Colonic mucosa (tissue), 4 donors: ENCODE data around the gene NCOA1. TPM values are rescaled to one million over a fixed set of nuclear protein-coding genes. Genes with fewer than 3 reads are reported as not detected.
A peak's percentile ranks its signal among the peaks of the same experiment; 100 is the strongest.

Experiments used
- DNase-seq: peaks from one replicate; pipeline ENCODE4 v3.0.0-alpha.2; 2020
- H3K27ac ChIP-seq: fragments of 200-600 bp; one replicate; pipeline ENCODE4 v1.8.0; 2021
- H3K27me3 ChIP-seq: fragments of 200-600 bp; one replicate; pipeline ENCODE4 v1.8.0; 2021
- H3K36me3 ChIP-seq: fragments of 200-600 bp; one replicate; pipeline ENCODE4 v1.8.0; 2021
- H3K4me1 ChIP-seq: fragments of 200-600 bp; one replicate; pipeline ENCODE4 v1.8.0; 2021; ENCODE audit warnings: mild to moderate bottlenecking
- H3K4me3 ChIP-seq: fragments of 200-600 bp; one replicate; pipeline ENCODE4 v1.8.0; 2021
- H3K9ac ChIP-seq, 2 donors: one replicate each; pipeline ENCODE4 v1.7.0; 2013; ENCODE audit warnings: control low read depth in 2 of 2, low read depth in 2 of 2, low read length in 2 of 2
- H3K9me3 ChIP-seq: fragments of 200-600 bp; one replicate; pipeline ENCODE4 v1.8.0; 2021
- CTCF ChIP-seq: fragments of 200-600 bp; IDR thresholded peaks from one replicate; pipeline ENCODE4 v1.8.0; 2022; ENCODE audit warnings: antibody characterized with exemption, mild to moderate bottlenecking
- intact Hi-C: fragments of 100-400 bp; cut with DNase I; formaldehyde crosslinking; loops from one replicate; pipeline ENCODE4 v1.14.1; 2022
- total RNA-seq, 2 donors: library from RNA; stranded (reverse); fragmentation: NEBNext Ultra II Directional in 1 of 2; extraction: Animal tissue kit (Norgen Biotek cat#: 25700) in 1 of 2; gene quantifications; one replicate each; pipeline ENCODE4 v1.2.1, GENCODE V29; 2021
- donor health status: healthy.
- donor health status: DM: no; HTN: no; CAD: no.
- donor health status: DM: no; HTN: no; CAD: no.

The NCOA1 gene
- total RNA-seq, 2 donors from 2014 or later, result 24.8 to 35.2 TPM

DNA sequence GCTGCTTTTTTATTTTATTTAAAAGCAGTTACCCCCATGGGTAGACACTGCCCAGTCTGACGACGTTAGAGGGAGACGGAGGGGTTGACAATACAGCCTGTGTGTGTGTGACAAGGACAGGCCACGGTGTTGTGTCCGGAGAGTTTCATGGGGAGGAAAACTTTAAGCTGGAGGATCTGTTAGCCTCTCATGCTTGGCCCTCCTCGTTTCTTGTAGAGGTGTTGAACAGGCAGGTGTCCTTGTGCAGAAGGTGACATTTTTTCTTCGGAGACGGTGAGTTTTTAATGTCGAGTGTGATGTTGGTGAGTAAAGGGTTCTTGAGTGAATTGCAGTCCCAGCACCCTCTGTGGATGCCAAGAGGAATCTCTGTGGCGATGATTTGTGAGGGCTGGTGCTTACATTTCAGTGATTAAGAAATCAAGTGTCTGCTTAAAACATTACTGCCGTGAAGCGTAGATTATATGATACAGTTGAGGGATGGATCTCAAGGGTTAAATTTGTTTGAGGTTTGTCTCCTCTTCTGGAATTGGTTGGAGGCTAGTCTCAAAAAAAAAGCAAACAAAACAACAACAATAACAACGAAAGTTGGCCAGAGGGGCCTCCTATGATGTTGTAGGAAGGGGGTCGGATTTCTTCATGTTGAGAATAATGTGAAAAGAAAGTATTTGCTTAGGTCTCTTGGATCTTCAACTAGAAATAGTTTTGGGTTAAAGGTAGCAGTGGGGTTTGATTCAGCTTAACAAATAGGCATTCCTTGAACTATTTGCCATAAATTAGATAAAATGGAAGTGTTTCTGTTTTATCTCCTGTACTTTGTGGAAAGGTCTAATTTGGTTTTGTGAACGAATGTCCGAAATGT lies 1.6 kb downstream of the NCOA1 start:
- TF ChIP-seq CTCF, result no peak
- intact Hi-C loops, result no loop called here
- peak; percentile 35 for DNase-seq
- Histone ChIP-seq H3K9ac (peak overlapping the region; percentile 72 to 79), H3K27me3 (no peaks in the 10 kb centered on the region), H3K4me3 (peak overlapping the region; percentile 71), H3K36me3 (no peaks in the 10 kb centered on the region), H3K9me3 (no peaks in the 10 kb centered on the region), H3K27ac (peak overlapping the region; percentile 67), H3K4me1 (no peaks in the 10 kb centered on the region)

DNA sequence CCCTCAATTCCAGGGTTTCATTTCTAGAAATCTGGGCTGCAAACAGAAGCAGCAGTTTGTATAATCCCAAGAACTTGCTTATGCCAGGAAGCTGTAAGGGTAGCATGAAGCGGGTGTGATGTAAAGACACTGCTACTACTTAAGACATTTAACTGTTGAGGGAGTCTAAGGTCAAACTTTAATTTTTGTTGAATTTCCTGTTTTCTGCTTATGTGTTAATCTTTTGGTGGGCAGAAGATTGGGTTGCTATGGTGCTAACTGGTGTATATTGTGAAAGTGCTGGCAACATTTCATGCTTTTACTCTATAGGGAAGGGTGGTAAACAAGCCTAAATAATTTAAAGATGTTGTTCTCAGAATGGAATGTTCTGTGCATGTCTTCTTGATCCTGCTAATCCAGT lies 2.7 kb downstream of the NCOA1 start:
- no peak overlapping the region for H3K4me3 ChIP-seq
- no peaks in the 10 kb centered on the region for H3K36me3 ChIP-seq
- TF ChIP-seq CTCF, result no peak
- H3K9me3 ChIP-seq, result no peaks in the 10 kb centered on the region
- no peaks in the 10 kb centered on the region for H3K4me1 ChIP-seq
- H3K9ac ChIP-seq, result no peak overlapping the region
- H3K27ac ChIP-seq, result no peak overlapping the region
- no peak for DNase-seq
- intact Hi-C loops, result no loop called here
- H3K27me3 ChIP-seq, result no peaks in the 10 kb centered on the region

GRCh38 chr2:24494410-24494809 lies 3.4 kb downstream of the NCOA1 start:
- no peaks in the 10 kb centered on the region for H3K4me1 ChIP-seq
- H3K9me3 ChIP-seq, result no peaks in the 10 kb centered on the region
- no peak for DNase-seq
- H3K4me3 ChIP-seq, result no peak overlapping the region
- intact Hi-C loops, result no loop called here
- no peaks in the 10 kb centered on the region for H3K27me3 ChIP-seq
- no peak for TF ChIP-seq CTCF
- H3K36me3 ChIP-seq, result no peaks in the 10 kb centered on the region
- no peak overlapping the region for H3K27ac ChIP-seq
- no peak overlapping the region for H3K9ac ChIP-seq

DNA sequence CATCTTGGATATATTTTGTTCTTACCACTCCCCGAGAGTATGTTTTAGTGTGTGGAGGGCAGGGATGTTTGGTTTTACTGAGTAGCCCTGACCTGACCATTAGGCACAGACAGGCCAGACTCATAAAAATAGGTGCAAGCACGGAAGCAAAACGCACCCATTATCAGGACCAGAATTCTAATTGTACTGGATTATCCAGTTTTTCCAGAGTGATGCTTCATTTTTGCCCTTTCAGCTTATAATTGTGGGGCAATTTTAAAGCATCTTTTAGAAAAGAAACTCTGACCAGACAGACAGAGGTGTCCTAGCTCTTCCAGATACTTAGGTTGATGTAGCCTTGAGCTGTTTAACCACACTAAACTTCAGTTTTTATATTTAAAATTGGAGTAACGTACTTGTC lies 4.4 kb downstream of the NCOA1 start:
- Histone ChIP-seq H3K9me3 (no peaks in the 10 kb centered on the region), H3K27me3 (no peaks in the 10 kb centered on the region), H3K9ac (no peak overlapping the region), H3K36me3 (no peaks in the 10 kb centered on the region), H3K4me1 (no peaks in the 10 kb centered on the region), H3K4me3 (no peak overlapping the region), H3K27ac (no peak overlapping the region)
- no peak for DNase-seq
- intact Hi-C loops, result no loop called here
- no peak for TF ChIP-seq CTCF

- Histone ChIP-seq H3K4me1 (no peaks in the 10 kb centered on the region), H3K27ac (no peak overlapping the region), H3K4me3 (no peak overlapping the region), H3K27me3 (no peaks in the 10 kb centered on the region), H3K36me3 (no peaks in the 10 kb centered on the region), H3K9ac (no peak overlapping the region), H3K9me3 (no peaks in the 10 kb centered on the region)
- TF ChIP-seq CTCF, result no peak
- intact Hi-C loops, result no loop called here
- DNase-seq, result no peak
Observed at GRCh38 chr2:24496959-24497358, 5.9 kb downstream of the NCOA1 start.
